Measurements from ENCODE around the gene LSG1. TPM values are rescaled to one million over a fixed set of nuclear protein-coding genes. Genes with fewer than 3 reads are reported as not detected.

LSG1 gene
- total and polyA plus RNA-seq, 2 experiments from 2014 or later: 49.2 to 57.1 TPM

- Mint-ChIP-seq H3K4me3 (no peak overlapping the region), H3K36me3 (ENCODE audit: low read depth) (peaks cover 16% of the 10 kb centered on the region), H3K27me3 (ENCODE audit: insufficient read depth, low read depth, poor library complexity) (no peaks in the 10 kb centered on the region), H3K4me1 (peaks cover 6% of the 10 kb centered on the region; the same call in 2 of the 3 replicates), H3K9me3 (no peaks in the 10 kb centered on the region; the same call in 2 of the 3 replicates), H3K27ac (no peak overlapping the region; the same call in 1 of the 2 replicates)
- TF ChIP-seq EZH2phosphoT487 (IDR thresholded peaks at IDR 0.05; ENCODE audit: unreplicated experiment) (no peak), CTCF (conservative IDR thresholded peaks at IDR 0.05; ENCODE audit: low read depth in 2 of 2) (no peak), ZNF114 (CRISPR knock-in tag; IDR thresholded peaks at IDR 0.05) (no peak), ZNF462 (CRISPR knock-in tag; IDR thresholded peaks at IDR 0.05) (no peak), CREB1 (CRISPR knock-in tag; IDR thresholded peaks at IDR 0.05; ENCODE audit: low read depth) (no peak), EZH2 (IDR thresholded peaks at IDR 0.05; ENCODE audit: low read depth, unreplicated experiment) (no peak), POLR2AphosphoS5 (IDR thresholded peaks at IDR 0.05; ENCODE audit: low read depth) (no peak), REST (IDR thresholded peaks at IDR 0.05; ENCODE audit: unreplicated experiment) (no peak), ETS1 (IDR thresholded peaks at IDR 0.05) (no peak), STAT1 (IDR thresholded peaks at IDR 0.05; ENCODE audit: unreplicated experiment) (no peak), NANOG (IDR thresholded peaks at IDR 0.05; ENCODE audit: borderline replicate concordance) (no peak), ZNF331 (CRISPR knock-in tag; IDR thresholded peaks at IDR 0.05; ENCODE audit: low read depth) (no peak), JUNB (IDR thresholded peaks at IDR 0.05; ENCODE audit: unreplicated experiment) (no peak)
- Histone ChIP-seq H3K4me2 (no peak overlapping the region), H3K36me3 (ENCODE audit: insufficient read depth) (no peaks in the 10 kb centered on the region), H3K79me2 (replicated peaks; ENCODE audit: insufficient read depth) (no peaks in the 10 kb centered on the region), H3F3A (replicated peaks; ENCODE audit: low read depth) (no peaks in the 10 kb centered on the region), H3K9me2 (ENCODE audit: insufficient read depth) (no peaks in the 10 kb centered on the region), H2AFZ (no peak overlapping the region), H3K27me3 (ENCODE audit: insufficient read depth) (no peaks in the 10 kb centered on the region), H3K4me1 (ENCODE audit: insufficient read depth) (no peaks in the 10 kb centered on the region), H3K27ac (ENCODE audit: low read depth) (no peak overlapping the region), H3K4me3 (no peak overlapping the region), H4K20me1 (replicated peaks; ENCODE audit: insufficient read depth) (no peaks in the 10 kb centered on the region; the same call in 1 of the 2 replicates)
- ATAC-seq (no peak), DNase-seq (ENCODE audit: low spot score) (no peak)
Measured at GRCh38 chr3:194621947-194622346, 50.0 kb downstream of the LSG1 start.
